Uterus (tissue), 4 donors: ENCODE measurements around the gene IFNL4. TPM values are rescaled to one million over a fixed set of nuclear protein-coding genes. Genes with fewer than 3 reads are reported as not detected.

Source experiments
- DNase-seq, 2 donors: peaks; one replicate each; pipeline ENCODE4 v3.0.0-alpha.2; 2019 to 2020
- H3K27ac ChIP-seq, 2 donors: fragments of 200-600 bp; sonication (generic); 1 replicate in 1 of 2; 2 replicates in 1 of 2; pipeline ENCODE4 v1.5.1; 2016 to 2018
- H3K27me3 ChIP-seq, 2 donors: fragments of 200-600 bp; sonication (generic); one replicate each; pipeline ENCODE4 v1.5.1; 2018 to 2019; ENCODE audit warnings: control low read depth in 1 of 2
- H3K36me3 ChIP-seq, 2 donors: fragments of 200-600 bp; sonication (generic); one replicate each; pipeline ENCODE4 v1.5.1; 2019; ENCODE audit warnings: control low read depth in 1 of 2
- H3K4me1 ChIP-seq, 2 donors: fragments of 200-600 bp; sonication (generic); one replicate each; pipeline ENCODE4 v1.5.1; 2018 to 2019; ENCODE audit warnings: control low read depth in 1 of 2
- H3K4me3 ChIP-seq, 2 donors: fragments of 200-600 bp; sonication (generic); 1 replicate in 1 of 2; 2 replicates in 1 of 2; pipeline ENCODE4 v1.5.1; 2018 to 2019; ENCODE audit warnings: mild to moderate bottlenecking in 1 of 2
- H3K9me3 ChIP-seq, 2 donors: fragments of 200-600 bp; sonication (generic); one replicate each; pipeline ENCODE4 v1.5.1; 2019; ENCODE audit warnings: control low read depth in 1 of 2
- CTCF ChIP-seq, 4 experiments: fragments of 200-600 bp in 2 of 4; fragments of 450-650 bp in 2 of 4; sonication (generic) in 2 of 4; IDR thresholded peaks; one replicate each; pipeline ENCODE4 v1.5.1; 2016 to 2019; ENCODE audit warnings: antibody characterized with exemption in 4 of 4, mild to moderate bottlenecking in 2 of 4, moderate library complexity in 1 of 4
- POLR2A ChIP-seq, 2 donors: fragments of 450-650 bp; IDR thresholded peaks; one replicate each; pipeline ENCODE4 v1.6.1; 2016; ENCODE audit warnings: antibody characterized with exemption in 2 of 2, mild to moderate bottlenecking in 1 of 2, moderate library complexity in 1 of 2
- intact Hi-C: fragments of 100-400 bp; cut with DNase I; formaldehyde crosslinking; loops from one replicate; pipeline ENCODE4 v1.15.1; 2023; ENCODE audit warnings: low total_unique reads
- total RNA-seq, 4 donors: library from RNA; depleted of rRNA in 3 of 4; stranded (reverse); fragments of >200 nt in 3 of 4; gene quantifications; one replicate each; pipeline versions ENCODE4 v1.1.0 to v1.2.4, GENCODE V29; 2014 to 2023
- donor health status: DM: yes; HTN: yes; CAD: no.

IFNL4 gene
- total RNA-seq, result under 1 TPM in 1 of 4 donors, not detected in 3; 0.90 TPM

- no peak within 1 kb of the TSS for H3K4me3 ChIP-seq
Measured at GRCh38 chr19:39248806-39249205, at the start of gene IFNL4. TSS of gene IFNL4 (minus strand) at chr19:39248856.

GRCh38 chr19:39297931-39298634 is 49.4 kb upstream of the IFNL4 start:
- DNase-seq, result no peak
- Histone ChIP-seq H3K4me3 (no peak overlapping the region), H3K27ac (no peak overlapping the region), H3K36me3 (no peaks in the 10 kb centered on the region), H3K4me1 (no peaks in the 10 kb centered on the region), H3K9me3 (no peaks in the 10 kb centered on the region), H3K27me3 (no peaks in the 10 kb centered on the region)
- intact Hi-C loops, result no loop called here
- no peak for TF ChIP-seq POLR2A (IDR thresholded peaks at IDR 0.05)
- no peak for TF ChIP-seq CTCF (IDR thresholded peaks at IDR 0.05)

More at GRCh38 chr19:39248806-39249205, at the start of gene IFNL4:
- Histone ChIP-seq H3K27me3 (no peaks in the 10 kb centered on the region), H3K36me3 (no peaks in the 10 kb centered on the region), H3K27ac (no peak within 1 kb of the TSS), H3K4me1 (no peaks in the 10 kb centered on the region), H3K9me3 (no peaks in the 10 kb centered on the region)
- no peak for DNase-seq
- no peak for TF ChIP-seq POLR2A (IDR thresholded peaks at IDR 0.05)
- TF ChIP-seq CTCF (IDR thresholded peaks at IDR 0.05), result no peak
- intact Hi-C loops, result no loop called here

GRCh38 chr19:39296906-39297305 is 48.2 kb upstream of the IFNL4 start:
- no peaks in the 10 kb centered on the region for H3K9me3 ChIP-seq
- DNase-seq, result no peak
- H3K27ac ChIP-seq, result no peak overlapping the region
- no peak overlapping the region for H3K4me3 ChIP-seq
- no peaks in the 10 kb centered on the region for H3K4me1 ChIP-seq
- no peaks in the 10 kb centered on the region for H3K36me3 ChIP-seq
- TF ChIP-seq POLR2A (IDR thresholded peaks at IDR 0.05) (no peak), CTCF (IDR thresholded peaks at IDR 0.05) (no peak)
- no peaks in the 10 kb centered on the region for H3K27me3 ChIP-seq
- intact Hi-C loops, result no loop called here

- no peaks in the 10 kb centered on the region for H3K36me3 ChIP-seq
- TF ChIP-seq POLR2A (IDR thresholded peaks at IDR 0.05) (no peak), CTCF (IDR thresholded peaks at IDR 0.05) (no peak)
- no peaks in the 10 kb centered on the region for H3K9me3 ChIP-seq
- no peaks in the 10 kb centered on the region for H3K4me1 ChIP-seq
- intact Hi-C loops, result no loop called here
- H3K4me3 ChIP-seq, result no peak within 1 kb of the TSS
- DNase-seq, result no peak
- no peaks in the 10 kb centered on the region for H3K27me3 ChIP-seq
- no peak within 1 kb of the TSS for H3K27ac ChIP-seq
Measured at GRCh38 chr19:39296055-39296645, 47.5 kb upstream of the IFNL4 start, which contains the start of gene IFNL1. TSS of gene IFNL1 (plus strand) at chr19:39296407. CDS start at chr19:39296422, 15 bp downstream.

- Histone ChIP-seq H3K27me3 (no peaks in the 10 kb centered on the region), H3K4me1 (no peaks in the 10 kb centered on the region), H3K36me3 (no peaks in the 10 kb centered on the region), H3K9me3 (no peaks in the 10 kb centered on the region), H3K4me3 (no peak overlapping the region), H3K27ac (no peak overlapping the region)
- DNase-seq, result no peak
- intact Hi-C loops, result no loop called here
- TF ChIP-seq CTCF (IDR thresholded peaks at IDR 0.05), result no peak
- TF ChIP-seq POLR2A (IDR thresholded peaks at IDR 0.05), result no peak
Measured at GRCh38 chr19:39293394-39293793, 44.7 kb upstream of the IFNL4 start.
